ENCODE measurements around the gene PRR5L. TPM values are rescaled to one million over a fixed set of nuclear protein-coding genes. Genes with fewer than 3 reads are reported as not detected.
A peak's percentile ranks its signal among the peaks of the same experiment; 100 is the strongest.

PRR5L gene
- total RNA-seq, 1 donor from 2014 or later, result 122 TPM

DNA sequence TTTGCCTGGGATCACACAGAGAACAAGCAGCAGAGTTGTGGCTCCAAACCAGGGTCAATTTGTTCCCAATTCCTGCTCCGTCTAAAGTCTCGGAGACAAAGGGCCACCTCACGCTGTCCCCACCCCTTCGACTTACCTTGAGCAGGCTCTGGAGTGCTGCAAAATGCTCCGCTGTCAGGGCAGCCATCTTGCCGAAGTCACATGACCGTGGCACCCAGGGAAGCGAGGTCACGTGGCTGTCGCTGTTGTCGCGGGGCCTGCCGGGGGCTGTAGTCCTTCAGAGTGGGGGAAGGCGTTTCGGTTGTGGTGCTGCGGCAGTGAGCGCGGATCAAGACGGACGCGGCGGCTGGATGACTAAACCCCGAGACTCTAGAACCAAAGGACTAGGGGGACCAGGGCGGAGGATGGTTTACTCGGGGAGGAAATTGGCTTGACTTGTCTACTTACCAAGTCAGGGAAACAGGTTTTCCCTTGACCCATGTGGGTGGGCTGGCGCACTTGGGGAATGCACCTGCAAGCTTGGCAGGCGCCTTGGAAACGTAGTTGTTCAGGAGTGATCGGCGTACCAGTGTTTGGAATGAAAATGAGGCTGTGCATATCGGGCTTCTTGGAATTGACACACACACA is 6.7 kb upstream of the PRR5L start, which contains the start of gene COMMD9:
Gene COMMD9, minus strand, starts transcription at position 199 of the 627 bp plus-strand sequence. Its CDS starts 12 bp downstream, at position 187.
- H3K27me3 Mint-ChIP-seq (ENCODE audit: unreplicated experiment), result peaks cover 7% of the 10 kb centered on the region
- H3K4me1 Mint-ChIP-seq (ENCODE audit: unreplicated experiment), result peaks cover 21% of the 10 kb centered on the region
- H3K36me3 Mint-ChIP-seq (ENCODE audit: low read depth, unreplicated experiment), result no peaks in the 10 kb centered on the region
- peak within 1 kb of the TSS; percentile 99 for H3K4me3 Mint-ChIP-seq (ENCODE audit: unreplicated experiment)
- peak; percentile 90 for DNase-seq (ENCODE audit: low spot score)
- H3K9me3 Mint-ChIP-seq (ENCODE audit: unreplicated experiment), result no peaks in the 10 kb centered on the region
- TF ChIP-seq, protein P1, sequence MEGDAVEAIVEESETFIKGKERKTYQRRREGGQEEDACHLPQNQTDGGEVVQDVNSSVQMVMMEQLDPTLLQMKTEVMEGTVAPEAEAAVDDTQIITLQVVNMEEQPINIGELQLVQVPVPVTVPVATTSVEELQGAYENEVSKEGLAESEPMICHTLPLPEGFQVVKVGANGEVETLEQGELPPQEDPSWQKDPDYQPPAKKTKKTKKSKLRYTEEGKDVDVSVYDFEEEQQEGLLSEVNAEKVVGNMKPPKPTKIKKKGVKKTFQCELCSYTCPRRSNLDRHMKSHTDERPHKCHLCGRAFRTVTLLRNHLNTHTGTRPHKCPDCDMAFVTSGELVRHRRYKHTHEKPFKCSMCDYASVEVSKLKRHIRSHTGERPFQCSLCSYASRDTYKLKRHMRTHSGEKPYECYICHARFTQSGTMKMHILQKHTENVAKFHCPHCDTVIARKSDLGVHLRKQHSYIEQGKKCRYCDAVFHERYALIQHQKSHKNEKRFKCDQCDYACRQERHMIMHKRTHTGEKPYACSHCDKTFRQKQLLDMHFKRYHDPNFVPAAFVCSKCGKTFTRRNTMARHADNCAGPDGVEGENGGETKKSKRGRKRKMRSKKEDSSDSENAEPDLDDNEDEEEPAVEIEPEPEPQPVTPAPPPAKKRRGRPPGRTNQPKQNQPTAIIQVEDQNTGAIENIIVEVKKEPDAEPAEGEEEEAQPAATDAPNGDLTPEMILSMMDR (IDR thresholded peaks at IDR 0.05; ENCODE audit: unreplicated experiment), result no peak
- H3K27ac Mint-ChIP-seq (ENCODE audit: unreplicated experiment), result peak within 1 kb of the TSS; percentile 85

- H3K27me3 Mint-ChIP-seq (ENCODE audit: unreplicated experiment), result peaks cover 7% of the 10 kb centered on the region
- peak overlapping the region; percentile 75 for H3K27ac Mint-ChIP-seq (ENCODE audit: unreplicated experiment)
- peak; percentile 21 for DNase-seq (ENCODE audit: low spot score)
- H3K4me3 Mint-ChIP-seq (ENCODE audit: unreplicated experiment), result no peak overlapping the region
- H3K9me3 Mint-ChIP-seq (ENCODE audit: unreplicated experiment), result no peaks in the 10 kb centered on the region
- no peaks in the 10 kb centered on the region for H3K36me3 Mint-ChIP-seq (ENCODE audit: low read depth, unreplicated experiment)
- TF ChIP-seq, protein P1 (IDR thresholded peaks at IDR 0.05; ENCODE audit: unreplicated experiment), result peak; percentile 81
- H3K4me1 Mint-ChIP-seq (ENCODE audit: unreplicated experiment), result peaks cover 28% of the 10 kb centered on the region
These were observed 3.8 kb upstream of the PRR5L start for GRCh38 chr11:36292311-36292722.

GRCh38 chr11:36296884-36297543 is 926 bp downstream of the PRR5L start:
- TF ChIP-seq, protein P1 (IDR thresholded peaks at IDR 0.05; ENCODE audit: unreplicated experiment), result no peak
- no peak overlapping the region for H3K27ac Mint-ChIP-seq (ENCODE audit: unreplicated experiment)
- H3K9me3 Mint-ChIP-seq (ENCODE audit: unreplicated experiment), result no peaks in the 10 kb centered on the region
- no peaks in the 10 kb centered on the region for H3K36me3 Mint-ChIP-seq (ENCODE audit: low read depth, unreplicated experiment)
- no peak for DNase-seq (ENCODE audit: low spot score)
- peaks cover 15% of the 10 kb centered on the region for H3K4me1 Mint-ChIP-seq (ENCODE audit: unreplicated experiment)
- no peak overlapping the region for H3K4me3 Mint-ChIP-seq (ENCODE audit: unreplicated experiment)
- no peaks in the 10 kb centered on the region for H3K27me3 Mint-ChIP-seq (ENCODE audit: unreplicated experiment)

DNA sequence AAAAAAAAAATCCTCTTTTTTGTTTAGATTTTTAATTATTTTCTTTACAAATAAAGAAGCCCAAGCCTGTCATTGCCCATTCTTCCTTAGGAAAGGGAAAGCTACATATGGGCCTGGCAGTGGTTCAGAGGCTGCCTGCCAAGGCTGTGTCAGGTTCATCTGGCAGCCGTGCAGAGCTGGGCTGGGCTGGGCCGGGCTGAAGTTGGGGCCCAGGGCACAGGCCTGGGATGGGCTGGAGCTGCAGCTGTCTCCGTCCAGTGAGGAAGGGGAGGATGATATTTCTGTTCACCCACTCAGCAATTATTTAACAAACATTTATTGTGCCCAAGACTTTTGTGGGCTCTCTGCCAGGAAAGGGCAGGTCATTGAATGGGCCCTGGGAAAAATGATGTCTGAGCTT is 4.6 kb downstream of the PRR5L start:
- no peak for DNase-seq (ENCODE audit: low spot score)
- TF ChIP-seq, protein P1 (IDR thresholded peaks at IDR 0.05; ENCODE audit: unreplicated experiment), result no peak
- no peaks in the 10 kb centered on the region for H3K27me3 Mint-ChIP-seq (ENCODE audit: unreplicated experiment)
- H3K36me3 Mint-ChIP-seq (ENCODE audit: low read depth, unreplicated experiment), result no peaks in the 10 kb centered on the region
- peaks cover 22% of the 10 kb centered on the region for H3K4me1 Mint-ChIP-seq (ENCODE audit: unreplicated experiment)
- H3K27ac Mint-ChIP-seq (ENCODE audit: unreplicated experiment), result no peak overlapping the region
- no peak overlapping the region for H3K4me3 Mint-ChIP-seq (ENCODE audit: unreplicated experiment)
- H3K9me3 Mint-ChIP-seq (ENCODE audit: unreplicated experiment), result no peaks in the 10 kb centered on the region

GRCh38 chr11:36304351-36304750 is 8.3 kb downstream of the PRR5L start:
- Mint-ChIP-seq H3K27ac (ENCODE audit: unreplicated experiment) (no peak overlapping the region), H3K9me3 (ENCODE audit: unreplicated experiment) (no peaks in the 10 kb centered on the region), H3K4me3 (ENCODE audit: unreplicated experiment) (no peak overlapping the region), H3K4me1 (ENCODE audit: unreplicated experiment) (peaks cover 40% of the 10 kb centered on the region), H3K36me3 (ENCODE audit: low read depth, unreplicated experiment) (peaks cover 2% of the 10 kb centered on the region), H3K27me3 (ENCODE audit: unreplicated experiment) (peaks cover 9% of the 10 kb centered on the region)
- TF ChIP-seq, protein P1 (IDR thresholded peaks at IDR 0.05; ENCODE audit: unreplicated experiment), result no peak
- no peak for DNase-seq (ENCODE audit: low spot score)
